Sigmoid colon (tissue), 4 donors: ENCODE data around the gene BRD3.

Experiments
- POLR2AphosphoS5 ChIP-seq, 4 donors: sonication (generic); formaldehyde crosslinking; IDR thresholded peaks; one replicate each; pipeline ENCODE4 v1.6.1; 2017; ENCODE audit warnings: antibody characterized with exemption in 4 of 4
- TF ChIP-seq, protein P1 (sequence below), 4 experiments: fragments of 450-650 bp in 3 of 4; fragments of 200-600 bp in 1 of 4; IDR thresholded peaks; one replicate each; pipeline ENCODE4 v1.5.1; 2016 to 2019; ENCODE audit warnings: antibody characterized with exemption in 4 of 4, mild to moderate bottlenecking in 3 of 4, moderate library complexity in 2 of 4

DNA sequence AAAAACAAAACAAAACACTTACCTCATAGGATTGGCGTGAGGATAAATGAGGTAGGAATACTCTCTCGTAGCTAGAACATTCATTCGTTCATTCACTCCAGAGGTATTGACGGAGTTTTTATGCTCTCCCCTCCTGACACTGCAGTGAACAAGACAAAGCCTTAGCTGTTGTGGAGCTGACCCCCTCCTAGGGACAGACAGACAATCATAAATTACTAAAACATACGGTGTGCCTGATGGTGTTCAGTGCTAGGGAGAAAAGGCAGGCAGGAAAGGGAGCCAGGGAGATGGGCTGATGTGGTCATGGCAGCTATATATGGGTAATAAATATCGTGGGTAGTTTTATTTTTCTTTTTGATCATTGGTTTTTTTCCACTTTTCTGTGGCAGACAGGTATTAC is 5.7 kb upstream of the BRD3 start:
- TF ChIP-seq, protein P1, sequence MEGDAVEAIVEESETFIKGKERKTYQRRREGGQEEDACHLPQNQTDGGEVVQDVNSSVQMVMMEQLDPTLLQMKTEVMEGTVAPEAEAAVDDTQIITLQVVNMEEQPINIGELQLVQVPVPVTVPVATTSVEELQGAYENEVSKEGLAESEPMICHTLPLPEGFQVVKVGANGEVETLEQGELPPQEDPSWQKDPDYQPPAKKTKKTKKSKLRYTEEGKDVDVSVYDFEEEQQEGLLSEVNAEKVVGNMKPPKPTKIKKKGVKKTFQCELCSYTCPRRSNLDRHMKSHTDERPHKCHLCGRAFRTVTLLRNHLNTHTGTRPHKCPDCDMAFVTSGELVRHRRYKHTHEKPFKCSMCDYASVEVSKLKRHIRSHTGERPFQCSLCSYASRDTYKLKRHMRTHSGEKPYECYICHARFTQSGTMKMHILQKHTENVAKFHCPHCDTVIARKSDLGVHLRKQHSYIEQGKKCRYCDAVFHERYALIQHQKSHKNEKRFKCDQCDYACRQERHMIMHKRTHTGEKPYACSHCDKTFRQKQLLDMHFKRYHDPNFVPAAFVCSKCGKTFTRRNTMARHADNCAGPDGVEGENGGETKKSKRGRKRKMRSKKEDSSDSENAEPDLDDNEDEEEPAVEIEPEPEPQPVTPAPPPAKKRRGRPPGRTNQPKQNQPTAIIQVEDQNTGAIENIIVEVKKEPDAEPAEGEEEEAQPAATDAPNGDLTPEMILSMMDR (IDR thresholded peaks at IDR 0.05) = no peak
- no peak for TF ChIP-seq POLR2AphosphoS5 (IDR thresholded peaks at IDR 0.05)
